Muscle of back (tissue), 13 donors: ENCODE data around the gene CMTM5. TPM values are rescaled to one million over a fixed set of nuclear protein-coding genes. Genes with fewer than 3 reads are reported as not detected.
A peak's percentile ranks its signal among the peaks of the same experiment; 100 is the strongest.

ENCODE experiments used
- DNase-seq, 3 donors: peaks; one replicate each; pipeline versions ENCODE4 v3.0.0 to v3.0.0-alpha.2; 2013
- long read RNA-seq, 9 donors: transcript quantifications; one replicate each; lab custom pipeline, GENCODE V29; 2026
- polyA plus RNA-seq, 10 donors: library from polyadenylated mRNA; unstranded; fragments of 120-200 nt; gene quantifications; one replicate each; pipeline ENCODE4 v1.2.1, GENCODE V29; 2013; ENCODE audit not compliant: insufficient read length in 10 of 10

CMTM5 gene, protein sequence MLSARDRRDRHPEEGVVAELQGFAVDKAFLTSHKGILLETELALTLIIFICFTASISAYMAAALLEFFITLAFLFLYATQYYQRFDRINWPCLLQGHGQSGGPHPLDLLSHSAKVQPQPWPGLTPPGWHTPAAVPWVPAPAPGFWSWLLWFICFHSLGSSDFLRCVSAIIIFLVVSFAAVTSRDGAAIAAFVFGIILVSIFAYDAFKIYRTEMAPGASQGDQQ
- polyA plus RNA-seq, result 1 to 10 TPM in 8 of 10 donors, under 1 TPM in 2; 0.76 to 3.2 (median 2.1) TPM
- long read RNA-seq, donor 1, result 0 reads
- long read RNA-seq, donor 2, partial matches to known transcripts, result 0 of 1 reads
- long read RNA-seq, donor 2, other reads (novel, unspliced or antisense), result 0 of 1 reads
- long read RNA-seq, donor 3, result 0 reads
- long read RNA-seq, donor 4, result 0 reads
- long read RNA-seq, donor 5, partial matches to known transcripts, result 0 of 1 reads
- long read RNA-seq, donor 5, other reads (novel, unspliced or antisense), result 0 of 1 reads
- long read RNA-seq, donor 6, result 0 reads
- long read RNA-seq, donor 7, partial matches to known transcripts, result 0 of 1 reads
- long read RNA-seq, donor 7, other reads (novel, unspliced or antisense), result 0 of 1 reads
- long read RNA-seq, donor 8, partial matches to known transcripts, result 0 of 3 reads
- long read RNA-seq, donor 8, other reads (novel, unspliced or antisense), result 0 of 3 reads
- long read RNA-seq, donor 9, result 0 reads

DNA sequence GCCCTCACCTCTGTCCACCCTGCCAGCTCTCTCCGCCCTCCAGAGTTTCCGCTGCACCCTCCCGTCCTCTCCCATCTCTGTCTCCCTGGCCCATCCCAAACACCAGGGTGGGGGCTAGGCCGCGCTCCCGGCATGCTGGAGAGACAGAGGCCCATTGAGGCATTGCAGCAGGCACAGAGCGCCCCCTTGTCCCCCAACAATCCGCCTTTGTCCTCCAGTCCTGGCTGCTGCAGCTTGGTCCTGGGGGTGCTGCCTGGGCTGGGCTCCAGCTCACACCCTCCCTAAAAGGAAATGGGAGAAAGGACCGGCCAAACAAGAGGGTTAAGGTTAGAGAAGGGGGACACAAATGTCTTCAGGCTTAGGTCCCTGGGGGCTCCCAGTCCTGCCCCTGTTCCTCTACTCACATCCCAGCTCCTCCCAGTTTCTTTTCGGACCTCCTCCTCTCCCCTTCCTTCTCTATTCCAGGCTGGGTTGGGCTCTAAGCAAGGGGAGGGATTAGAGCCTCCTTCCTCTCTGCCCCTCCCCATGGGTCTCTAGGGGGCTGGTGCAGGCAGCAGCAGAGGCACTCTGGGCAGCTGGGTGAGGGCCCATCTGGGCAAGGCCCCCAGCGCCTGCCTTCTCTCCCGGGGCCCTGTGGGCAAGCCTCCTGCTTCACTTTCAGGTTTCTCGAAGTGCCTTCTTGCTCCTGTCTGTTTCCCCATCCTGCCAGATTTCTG lies at the start of gene CMTM5:
CMTM5 (plus strand) TSS at position 565 of the 716 bp plus-strand sequence. CDS start 206 bp downstream, outside the sequence.
- peak in 2 of 3 donors; percentile 33 to 63 for DNase-seq

DNA sequence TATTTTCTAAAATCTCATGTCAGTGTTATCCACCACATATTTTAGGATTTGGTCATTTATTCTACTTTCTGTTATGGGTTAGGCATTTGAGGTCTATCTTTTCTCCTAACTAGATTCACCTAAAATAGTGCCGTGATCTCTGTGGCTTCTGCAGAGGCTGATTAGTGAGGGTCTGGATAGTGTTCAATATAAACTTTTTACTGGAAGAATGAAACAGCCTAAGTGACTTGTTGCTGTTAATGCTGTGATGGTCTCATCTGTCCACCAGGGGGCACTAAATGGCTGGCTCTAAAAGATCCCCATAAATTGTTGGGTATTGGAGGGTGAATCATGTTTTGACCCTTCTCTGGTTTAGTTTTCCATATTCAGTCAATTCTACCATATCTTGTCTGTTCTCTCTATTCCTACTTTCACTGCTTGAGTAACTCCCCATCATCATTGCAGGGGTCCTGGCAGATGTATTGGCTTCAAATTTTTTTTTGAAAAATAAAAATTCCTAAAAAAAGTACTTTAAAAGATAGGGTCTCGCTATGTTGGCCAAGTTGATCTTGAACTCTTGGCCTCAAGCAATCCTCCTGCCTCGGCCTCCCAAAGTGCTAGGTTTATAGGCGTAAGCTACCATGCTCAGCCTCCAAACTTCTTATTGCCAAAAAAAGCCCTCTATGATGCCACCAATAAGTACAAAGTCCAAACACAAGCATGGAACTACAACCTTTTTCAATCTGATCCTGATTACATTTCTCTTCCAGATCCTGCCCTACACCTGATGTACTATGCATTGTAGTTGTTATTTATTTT lies 48.7 kb upstream of the CMTM5 start:
- peak; percentile 74 to 83 (median 82) for DNase-seq

DNA sequence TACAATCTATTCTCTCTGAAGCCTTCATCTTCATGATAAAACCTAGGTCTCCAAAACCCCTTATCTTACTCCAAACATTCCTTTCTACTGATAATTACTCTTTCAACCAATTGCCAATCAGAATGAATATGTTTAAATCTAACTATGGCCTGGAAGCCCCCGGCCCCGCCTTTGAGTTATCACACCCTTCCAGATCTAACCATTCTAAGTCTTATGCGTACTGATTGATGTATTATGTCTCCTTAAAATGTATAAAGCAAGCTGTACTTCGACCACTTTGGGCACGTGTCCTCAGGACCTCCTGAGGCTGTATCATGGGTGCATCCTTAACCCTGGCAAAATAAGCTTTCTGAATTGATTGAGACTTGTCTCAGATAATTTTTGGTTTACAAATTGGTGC lies 41.2 kb upstream of the CMTM5 start:
- no peak for DNase-seq

DNA sequence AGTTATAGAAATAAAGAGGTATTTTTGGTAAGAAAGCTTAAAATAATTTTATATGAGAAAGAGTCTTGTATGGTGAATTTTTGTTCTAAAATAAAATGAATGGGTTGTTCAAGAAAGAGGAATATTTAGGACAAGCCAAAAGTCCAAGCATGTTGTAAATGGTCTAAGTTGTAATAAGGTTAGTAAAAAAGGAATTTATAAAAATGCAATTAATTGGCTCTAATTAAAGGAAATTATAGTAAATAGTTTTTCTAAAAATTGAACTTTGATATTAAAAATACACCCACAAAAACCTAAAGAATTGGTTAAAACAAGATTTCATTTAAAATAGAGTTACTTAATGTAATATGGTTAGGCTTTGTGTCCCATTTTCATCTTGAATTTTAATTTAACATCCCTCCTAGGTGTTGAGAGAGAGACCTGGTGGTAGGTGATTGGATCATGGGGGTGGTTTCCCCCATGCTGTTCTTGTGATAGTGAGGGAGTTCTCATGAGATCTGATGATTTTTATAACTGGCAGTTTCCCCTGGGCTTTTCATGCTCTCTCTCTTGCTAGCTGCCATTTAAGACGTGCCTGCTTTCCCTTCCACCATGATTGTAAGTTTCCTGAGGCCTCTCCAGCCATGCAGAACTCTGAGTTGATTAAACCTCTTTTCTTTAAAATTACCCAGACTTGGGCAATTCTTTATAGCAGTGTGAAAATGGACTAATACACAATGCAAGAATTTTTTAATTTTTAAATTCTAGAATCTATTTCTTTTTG lies 37.2 kb upstream of the CMTM5 start:
- DNase-seq, result no peak

DNA sequence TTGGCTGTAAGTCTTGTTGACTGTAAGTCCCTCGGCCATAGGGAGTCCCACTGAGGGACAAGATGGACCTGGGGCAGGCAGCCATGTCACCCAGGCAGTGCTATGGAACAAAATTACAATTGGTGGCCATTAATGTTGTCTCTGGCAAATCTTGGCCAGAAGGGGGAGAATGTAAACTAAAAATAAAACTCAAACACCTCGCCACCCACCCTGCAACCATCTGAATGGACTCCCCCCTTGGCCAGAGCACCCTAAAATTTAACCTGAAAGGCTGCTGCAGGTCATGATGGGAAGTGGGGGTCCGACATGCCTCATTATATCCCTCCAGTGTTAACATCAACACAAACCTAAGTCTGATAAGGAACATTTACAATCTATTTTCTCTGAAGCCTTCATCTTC lies 32.4 kb upstream of the CMTM5 start:
- DNase-seq, result no peak

DNA sequence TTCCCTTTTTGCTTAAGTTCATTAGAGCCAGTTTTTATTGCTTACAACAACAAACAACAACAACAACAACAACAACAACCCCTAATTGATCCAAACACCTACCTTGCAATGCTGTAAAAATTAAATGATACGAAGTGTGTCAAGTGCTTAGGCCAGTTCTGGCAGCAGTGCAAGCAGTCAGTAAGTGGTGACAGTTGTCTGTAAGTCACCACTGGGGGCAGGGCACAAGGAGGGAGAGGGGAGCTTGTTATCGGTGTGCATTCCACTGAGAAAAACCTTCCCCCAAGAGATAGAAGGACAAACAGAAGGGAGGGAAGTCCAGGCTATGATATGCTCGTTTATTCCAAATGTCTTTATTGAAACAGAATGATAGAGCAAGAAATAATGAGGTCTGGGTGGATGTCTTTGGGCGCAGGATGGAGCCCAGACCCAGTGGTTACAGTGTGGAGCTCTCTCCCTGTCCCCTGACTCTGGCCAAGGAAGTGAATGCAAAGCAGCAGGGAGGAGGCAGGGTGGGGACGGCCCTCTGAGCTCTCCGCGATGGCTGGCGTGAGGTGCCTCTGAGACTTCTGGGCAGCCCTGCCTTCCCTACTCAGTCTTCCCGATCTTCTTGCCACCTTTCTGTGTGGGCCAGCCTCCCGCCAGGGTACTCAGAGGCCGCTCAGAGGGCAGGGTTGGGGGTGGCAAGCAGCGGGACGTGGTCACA lies 30.7 kb upstream of the CMTM5 start:
- DNase-seq, result no peak

DNA sequence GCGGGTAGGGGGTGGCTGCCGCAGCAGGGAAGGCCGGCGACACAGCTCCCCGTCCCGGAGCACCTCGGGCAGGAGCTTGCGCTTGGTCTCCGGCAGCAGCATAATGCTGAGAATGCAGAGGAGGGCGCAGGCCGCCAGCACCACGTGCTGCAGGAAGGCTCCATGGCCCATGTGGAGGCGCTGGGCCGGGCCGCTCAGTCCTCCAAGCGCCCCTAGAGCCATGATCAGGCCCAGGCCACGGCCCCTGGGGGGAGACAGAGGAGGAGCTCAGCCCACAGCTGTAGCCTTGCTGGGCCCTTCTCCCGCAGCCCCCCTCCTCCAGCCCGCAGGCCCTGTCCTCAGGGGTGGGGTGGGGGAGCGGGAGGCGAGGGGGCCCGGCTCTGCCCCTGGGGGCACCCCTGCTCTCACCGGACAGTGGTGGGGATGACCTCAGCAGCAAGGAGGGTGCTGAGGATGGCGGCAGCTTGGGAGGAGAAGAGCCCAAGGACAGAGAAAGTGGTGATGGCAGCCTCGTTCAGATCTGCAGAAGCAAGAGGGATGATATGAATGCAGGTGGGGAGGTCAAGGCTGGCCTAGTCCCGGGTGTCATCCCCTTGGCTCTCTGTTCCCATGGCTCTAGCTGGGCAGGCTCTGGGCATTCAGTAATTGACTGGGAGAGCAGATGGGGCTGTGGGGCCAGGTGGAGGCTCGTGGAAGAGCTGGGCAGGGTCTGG lies 30.0 kb upstream of the CMTM5 start:
- no peak for DNase-seq

DNA sequence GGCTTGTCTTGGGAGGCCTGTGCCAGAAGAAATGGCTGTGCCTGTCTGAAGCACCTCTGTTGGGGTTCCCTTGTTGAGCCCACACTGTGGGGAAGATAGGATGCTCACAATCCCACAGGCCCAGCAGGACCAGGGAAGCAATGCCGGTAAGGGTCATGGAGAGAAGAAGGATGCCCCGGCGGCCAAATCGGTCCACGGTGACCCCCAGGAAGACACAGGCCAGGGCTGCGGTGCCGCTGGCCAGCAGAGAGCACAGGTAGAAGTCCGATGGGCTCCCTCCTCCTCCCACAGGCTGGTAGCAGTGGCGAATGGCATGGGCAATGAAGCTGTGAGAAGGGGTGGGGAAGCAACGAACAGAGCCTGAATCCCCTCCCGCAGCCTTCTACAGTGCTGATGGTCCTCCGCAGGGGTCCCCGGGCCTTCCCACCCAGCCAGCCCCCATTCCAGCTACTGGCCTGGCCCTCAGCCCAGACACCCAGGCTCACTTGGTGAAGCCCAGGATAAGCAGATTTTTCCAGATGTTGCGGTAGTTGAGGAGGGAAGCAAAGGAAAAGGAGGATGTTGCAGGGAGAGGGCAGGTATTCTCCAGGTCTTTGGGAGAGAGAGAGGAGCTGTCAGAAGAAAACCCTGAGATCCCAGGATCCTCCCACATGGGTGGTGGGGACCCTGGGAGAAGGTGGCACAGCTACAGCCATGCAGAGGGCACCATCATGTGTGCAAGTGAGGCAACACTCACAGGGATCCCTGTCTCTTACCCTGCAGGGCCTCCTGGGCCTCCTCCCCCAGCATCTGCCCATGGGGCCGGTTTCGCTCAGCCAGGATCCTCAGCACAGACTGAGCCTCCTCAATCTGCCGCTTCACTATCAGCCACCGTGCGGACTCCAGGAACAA lies 29.2 kb upstream of the CMTM5 start:
- DNase-seq, result no peak

DNA sequence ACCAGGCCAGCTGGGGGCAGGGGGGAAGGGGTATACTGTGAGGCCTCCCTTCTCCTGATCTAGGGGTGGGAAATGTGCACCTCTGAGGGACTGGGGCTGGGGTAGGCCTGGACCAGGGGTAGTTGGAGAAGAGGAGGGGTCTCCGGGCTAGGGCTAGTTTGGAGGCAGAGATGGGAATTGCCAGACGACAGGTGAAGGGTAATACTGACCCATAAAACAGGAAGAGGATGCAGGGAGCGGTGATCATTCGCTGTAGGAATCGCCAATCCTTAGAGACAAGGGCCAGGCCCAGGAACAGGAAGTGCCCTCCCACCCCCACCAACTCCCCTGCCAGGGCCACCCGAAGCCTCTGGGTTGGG lies 28.6 kb upstream of the CMTM5 start:
- no peak for DNase-seq

DNA sequence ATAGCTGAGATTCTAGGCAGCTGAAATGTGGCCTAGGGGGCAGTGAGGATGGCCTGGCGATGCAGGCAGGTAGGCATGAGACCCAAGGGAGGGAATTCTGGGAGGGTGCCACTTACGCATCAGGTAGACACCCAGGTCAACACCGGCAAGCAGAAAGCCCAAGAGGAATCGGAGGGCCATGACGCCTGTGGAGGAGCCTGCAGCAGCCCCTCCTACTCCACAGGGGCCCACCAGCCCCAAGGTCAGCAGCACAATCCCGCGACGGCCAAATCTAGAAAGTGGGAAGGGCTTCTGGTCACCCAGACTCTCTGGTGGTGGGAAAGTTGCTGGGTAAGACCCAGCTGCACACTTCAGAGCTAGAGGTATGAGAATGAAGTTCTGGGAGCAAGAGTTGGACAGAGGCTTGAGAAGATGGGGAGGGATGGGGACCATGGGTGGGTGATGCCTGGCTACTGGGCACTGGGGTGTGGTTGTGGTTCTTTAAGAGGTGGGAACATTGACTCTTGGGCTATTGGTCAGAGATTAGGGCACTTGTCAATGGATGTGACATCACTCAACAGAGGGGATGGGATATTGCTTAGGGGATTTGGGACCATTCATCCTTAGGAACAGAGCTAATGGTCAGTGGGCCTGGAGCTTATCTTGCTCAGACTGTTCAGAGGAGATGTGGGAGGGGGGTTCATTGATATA lies 27.5 kb upstream of the CMTM5 start:
- no peak for DNase-seq

DNA sequence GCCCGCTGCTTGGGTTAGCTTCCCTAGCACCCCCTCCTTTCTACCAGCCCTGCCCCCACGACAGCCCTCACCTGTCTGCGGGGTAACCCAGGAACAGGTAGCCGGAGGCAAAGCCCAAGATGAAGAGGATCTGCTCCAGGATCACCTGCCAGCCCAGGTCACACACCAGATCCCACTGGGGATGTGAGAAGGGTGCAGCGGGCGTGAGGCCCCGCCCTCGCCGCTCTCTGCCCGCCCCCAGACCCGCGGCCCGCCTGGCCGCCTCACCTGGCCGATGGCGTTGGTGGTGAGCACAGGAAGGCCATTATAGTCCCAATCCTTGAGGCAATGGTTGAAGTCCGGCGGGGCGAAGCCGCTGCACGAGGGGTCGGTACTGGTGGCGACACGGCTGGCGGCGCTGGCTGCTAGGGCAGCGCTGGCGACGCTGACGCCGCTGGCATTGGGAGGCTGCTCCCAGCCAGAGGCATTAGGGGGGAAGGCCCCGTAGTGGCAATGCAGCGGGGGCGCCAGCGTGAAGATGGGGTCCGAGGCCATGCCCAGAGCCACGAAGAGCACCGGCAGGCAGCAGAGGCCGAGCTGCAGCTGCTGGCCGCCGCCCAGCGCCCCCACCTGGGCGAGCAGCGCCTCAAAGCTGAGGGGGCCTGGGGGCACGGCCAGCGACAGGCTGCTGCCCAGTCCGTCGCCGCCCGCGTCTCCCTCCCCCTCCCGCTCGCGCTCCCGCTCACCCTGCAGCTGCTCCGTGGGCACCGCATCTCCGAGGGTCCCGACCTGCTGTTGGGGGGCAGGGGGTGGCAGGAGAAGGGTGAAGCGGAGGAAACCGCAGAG lies 25.0 kb upstream of the CMTM5 start:
- peak in 1 of 3 donors; percentile 32 for DNase-seq

DNA sequence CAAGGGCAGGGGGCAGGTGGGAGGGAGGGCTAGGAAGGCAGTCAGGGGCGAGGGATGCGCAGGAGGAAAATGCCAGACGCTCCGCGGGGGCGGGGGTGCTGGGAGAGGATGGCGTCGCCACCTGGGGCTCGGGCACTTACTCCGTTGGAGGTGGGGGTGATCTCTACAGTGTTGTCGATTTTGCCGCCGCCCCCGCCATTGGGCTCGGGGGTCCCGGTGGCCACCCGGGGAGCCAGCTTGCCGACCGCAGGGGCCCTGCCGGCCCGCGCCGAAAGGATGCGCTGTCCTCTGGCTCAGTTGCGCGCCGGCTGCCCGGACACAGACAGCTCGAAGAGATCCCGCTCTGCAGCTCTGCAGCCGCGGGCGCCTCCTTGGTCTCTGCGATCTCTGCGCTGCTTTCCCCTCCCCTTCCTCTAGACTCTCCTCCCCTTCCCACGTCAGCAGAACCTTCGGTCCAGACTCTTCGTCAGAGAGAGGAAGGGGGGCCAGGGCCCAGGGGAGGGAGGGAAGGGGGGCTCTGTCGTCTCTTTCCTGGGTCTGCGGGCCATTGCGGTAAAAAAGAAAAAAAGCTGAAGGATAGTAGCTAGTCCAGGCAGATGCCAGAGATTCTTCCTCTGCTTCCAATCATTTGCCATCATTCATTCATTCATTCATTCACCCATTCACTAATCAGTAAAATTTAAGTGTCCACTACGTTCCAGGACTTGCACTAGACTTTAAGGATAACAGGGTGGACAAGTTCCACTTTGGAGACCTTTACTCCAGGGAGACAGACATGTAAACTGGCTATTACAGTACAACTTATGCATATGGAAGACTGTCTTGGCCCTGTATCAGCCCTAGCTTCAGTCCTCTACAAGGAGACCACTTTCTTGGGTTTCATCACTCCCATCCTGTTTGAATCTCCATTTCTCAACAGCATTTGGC lies 24.1 kb upstream of the CMTM5 start, which contains the start of gene SLC22A17:
SLC22A17 (minus strand) TSS at position 382 of the 927 bp plus-strand sequence.
- peak; percentile 85 to 95 (median 93) for DNase-seq

DNA sequence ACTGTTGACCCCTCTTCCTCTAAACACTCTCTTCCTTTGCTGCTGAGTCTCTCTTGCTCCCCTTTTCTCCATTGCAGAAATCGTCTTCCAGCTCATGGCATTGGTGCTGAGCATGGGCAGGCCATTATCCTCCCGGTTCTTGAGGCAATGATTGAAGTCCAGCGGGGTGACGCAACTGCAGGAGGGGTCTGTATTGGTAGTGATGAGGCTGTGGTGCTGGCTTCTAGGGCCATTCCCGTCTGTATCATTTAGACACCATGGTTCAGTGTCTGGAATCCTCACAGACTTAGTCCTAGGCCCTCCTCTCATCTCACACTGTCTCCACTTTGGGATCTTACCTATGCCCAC lies 23.4 kb upstream of the CMTM5 start:
- no peak for DNase-seq

DNA sequence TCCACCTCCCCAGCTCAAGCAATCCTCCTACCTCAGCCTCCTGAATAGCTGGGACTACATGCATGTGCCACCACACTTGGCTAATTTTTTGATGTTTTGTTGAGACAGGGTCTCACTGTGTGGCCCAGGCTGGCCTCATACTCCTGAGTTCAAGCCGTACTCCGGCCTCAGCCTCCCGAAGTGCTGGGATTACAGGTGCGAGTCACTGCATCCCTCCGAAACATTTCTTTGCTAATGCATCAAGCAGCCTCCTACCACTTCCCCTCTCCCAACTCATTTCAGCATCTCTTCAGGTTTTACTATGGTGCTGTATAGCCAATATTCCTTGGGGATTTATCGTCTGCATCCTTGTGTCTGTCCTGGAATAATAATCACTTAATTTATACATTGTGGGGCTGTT lies 21.9 kb upstream of the CMTM5 start:
- no peak for DNase-seq

DNA sequence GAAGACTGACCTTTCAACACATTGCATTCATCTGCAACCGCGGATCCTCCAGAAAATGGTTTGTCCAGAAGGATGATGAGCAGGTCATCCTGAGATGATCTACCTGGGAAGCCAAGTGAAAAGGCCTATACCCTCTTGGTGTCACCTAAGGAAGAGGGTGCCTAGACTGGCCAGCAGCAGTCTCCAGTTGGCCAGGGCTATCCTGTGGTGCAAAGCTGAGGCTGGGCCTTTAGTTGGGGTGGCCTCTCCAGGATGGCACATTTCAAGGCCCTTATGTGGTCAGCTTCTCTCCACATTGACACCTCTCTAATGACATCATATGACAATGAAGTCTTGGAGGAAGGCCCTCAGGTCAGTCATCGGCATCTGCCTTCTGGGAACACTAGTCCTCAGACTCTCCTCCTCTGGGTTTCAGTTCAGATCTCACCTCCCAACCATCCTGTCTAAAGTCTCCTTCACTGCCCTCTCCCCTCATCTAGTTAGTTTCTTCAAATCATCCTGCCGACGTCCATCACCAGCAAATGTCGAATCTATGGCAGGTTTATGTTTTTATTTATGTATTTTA lies 20.9 kb upstream of the CMTM5 start:
- no peak for DNase-seq
